AG09309 (cell line): ENCODE results near the gene LRRC26.
A peak's percentile ranks its signal among the peaks of the same experiment; 100 is the strongest.

Experiments
- DNase-seq: peaks from one replicate; pipeline ENCODE4 v3.0.0-alpha.2; 2010; ENCODE audit warnings: low read depth
- H3K4me3 ChIP-seq: 2 replicates; pipeline ENCODE4 v1.5.1; 2011; ENCODE audit warnings: mild to moderate bottlenecking, low read depth, low read length, moderate library complexity; ENCODE audit not compliant: control insufficient read depth
- CTCF ChIP-seq: IDR thresholded peaks from 2 replicates; pipeline ENCODE4 v1.5.1; 2011; ENCODE audit warnings: mild to moderate bottlenecking, low read depth, low read length, inconsistent platforms; ENCODE audit not compliant: insufficient read depth, control insufficient read depth; ENCODE audit errors: missing control alignments

The LRRC26 gene

GRCh38 chr9:137204731-137205125 is 34.9 kb upstream of the LRRC26 start:
- H3K4me3 ChIP-seq: peak overlapping the region; percentile 81
- no peak for TF ChIP-seq CTCF
- DNase-seq: no peak

- no peak for DNase-seq
- no peak for TF ChIP-seq CTCF
- H3K4me3 ChIP-seq: no peak overlapping the region
Measured at GRCh38 chr9:137202966-137203365, 33.1 kb upstream of the LRRC26 start.

- DNase-seq: no peak
- TF ChIP-seq CTCF: no peak
- peak overlapping the region; percentile 57 for H3K4me3 ChIP-seq
Measured at GRCh38 chr9:137201205-137201868, 31.5 kb upstream of the LRRC26 start.

GRCh38 chr9:137200311-137201204 is 30.7 kb upstream of the LRRC26 start, which contains the start of gene TPRN:
Gene TPRN (minus strand): TSS chr9:137200741. CDS start chr9:137200711, 30 bp downstream.
- TF ChIP-seq CTCF: no peak
- peak within 1 kb of the TSS; percentile 57 for H3K4me3 ChIP-seq
- DNase-seq: peak; percentile 91

GRCh38 chr9:137199411-137200121 is 29.7 kb upstream of the LRRC26 start:
- DNase-seq: no peak
- TF ChIP-seq CTCF: no peak
- H3K4me3 ChIP-seq: peak overlapping the region; percentile 42

GRCh38 chr9:137198902-137199283 is 29.0 kb upstream of the LRRC26 start:
- DNase-seq: no peak
- no peak for TF ChIP-seq CTCF
- peak overlapping the region; percentile 42 for H3K4me3 ChIP-seq
